RPMI7951 (cell line): ENCODE data around the gene PTGER3. TPM values are rescaled to one million over a fixed set of nuclear protein-coding genes. Genes with fewer than 3 reads are reported as not detected.

ENCODE experiments used
- DNase-seq: peaks from one replicate; pipeline ENCODE4 v3.0.0-alpha.2; 2012; ENCODE audit warnings: low read depth
- total RNA-seq: library from RNA; depleted of rRNA; stranded (reverse); fragments of >200 nt; shearing (Covaris generic); gene quantifications from 2 replicates; pipeline ENCODE4 v1.2.3, GENCODE V29; 2014; rRNA removed

The PTGER3 gene
- total RNA-seq = 0.12 TPM in 1 of 2 replicates, not detected in the other

DNA sequence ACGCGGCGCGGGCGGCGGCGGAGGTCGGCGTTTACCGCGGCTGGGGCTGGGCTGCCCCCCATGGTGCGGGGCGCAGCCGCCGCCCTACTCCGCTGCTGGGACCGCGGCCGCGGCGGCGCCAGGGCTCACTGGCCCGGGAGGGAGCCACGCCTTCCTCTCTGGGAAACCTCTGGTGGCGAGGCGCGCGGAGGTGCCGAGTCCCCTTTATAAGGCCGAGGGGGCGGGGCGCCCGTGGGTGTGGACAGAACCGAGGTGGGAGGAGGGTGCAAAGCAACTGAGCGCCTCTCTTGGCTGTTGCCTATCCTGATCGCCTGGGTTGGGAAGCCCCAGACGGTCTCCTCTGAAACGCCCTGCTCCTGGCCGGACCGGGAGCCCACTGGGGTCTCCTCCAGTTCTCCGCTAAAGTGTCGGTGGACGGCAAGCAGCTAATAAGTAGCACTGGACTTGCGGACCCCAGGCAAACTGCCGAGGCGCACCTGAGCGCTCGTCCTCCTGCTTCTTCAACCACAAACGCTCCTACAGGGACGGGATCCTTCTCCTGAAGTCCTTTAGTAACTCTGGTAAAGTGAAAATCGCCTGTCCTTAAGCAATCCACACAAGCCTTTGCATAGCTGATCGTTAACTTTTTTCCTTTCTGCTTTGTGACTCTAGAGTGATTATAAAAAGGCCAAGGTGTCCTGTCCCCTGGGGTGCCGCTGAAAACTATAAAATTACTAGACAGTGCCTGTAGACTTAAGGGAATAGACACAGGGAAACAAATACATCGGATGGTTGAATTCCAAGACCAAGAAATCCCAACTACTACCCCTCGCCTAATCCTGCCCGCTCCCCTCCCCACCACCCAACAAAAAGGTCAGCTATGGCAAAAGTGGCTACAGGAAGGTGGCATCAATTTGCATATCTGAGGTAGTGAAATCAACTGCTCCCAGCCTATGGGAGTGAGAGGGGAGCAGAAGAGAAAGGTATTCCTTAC lies at the start of gene PTGER3:
TSS of gene PTGER3 (minus strand) at position 182 of the 973 bp plus-strand sequence. CDS start 239 bp downstream, outside the sequence.
- DNase-seq = peak; percentile 15

DNA sequence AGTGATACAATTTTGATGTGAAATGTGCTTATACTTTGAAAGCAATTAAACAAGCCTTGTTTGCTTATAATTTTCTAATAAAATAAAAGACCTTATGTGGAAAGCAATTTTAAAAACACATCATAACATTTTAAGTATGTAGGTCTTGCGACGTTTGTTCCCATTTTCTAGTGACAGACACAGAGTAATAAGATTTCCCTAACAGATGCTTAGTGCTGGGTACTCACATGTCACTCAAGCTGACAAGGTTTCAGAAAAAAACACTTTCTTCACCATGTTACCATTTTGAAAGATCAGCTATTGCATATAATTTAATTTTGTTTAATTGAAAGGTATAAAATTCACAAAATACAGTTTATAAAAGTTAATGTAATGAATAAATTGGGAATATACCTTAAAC lies 47.3 kb upstream of the PTGER3 start:
- DNase-seq = no peak

DNA sequence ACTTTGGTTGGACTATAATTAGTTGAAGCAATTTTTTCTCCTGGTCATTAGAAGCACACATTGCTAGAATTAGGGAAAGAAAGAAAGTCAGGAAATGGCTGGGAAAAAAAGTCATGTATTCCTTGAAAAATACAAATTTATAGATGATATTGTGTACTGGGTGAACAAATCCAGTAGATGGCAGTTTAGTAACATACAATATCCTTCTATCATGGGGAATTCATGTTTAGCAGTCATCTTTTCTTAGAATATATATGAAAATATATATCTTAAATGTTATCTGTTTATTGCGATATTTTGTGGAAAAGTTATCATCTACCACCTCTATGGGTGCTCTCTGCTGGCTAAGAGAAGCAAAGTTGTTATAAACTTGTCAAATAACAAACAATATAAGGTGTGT lies 46.3 kb upstream of the PTGER3 start:
- peak; percentile 15 for DNase-seq

DNA sequence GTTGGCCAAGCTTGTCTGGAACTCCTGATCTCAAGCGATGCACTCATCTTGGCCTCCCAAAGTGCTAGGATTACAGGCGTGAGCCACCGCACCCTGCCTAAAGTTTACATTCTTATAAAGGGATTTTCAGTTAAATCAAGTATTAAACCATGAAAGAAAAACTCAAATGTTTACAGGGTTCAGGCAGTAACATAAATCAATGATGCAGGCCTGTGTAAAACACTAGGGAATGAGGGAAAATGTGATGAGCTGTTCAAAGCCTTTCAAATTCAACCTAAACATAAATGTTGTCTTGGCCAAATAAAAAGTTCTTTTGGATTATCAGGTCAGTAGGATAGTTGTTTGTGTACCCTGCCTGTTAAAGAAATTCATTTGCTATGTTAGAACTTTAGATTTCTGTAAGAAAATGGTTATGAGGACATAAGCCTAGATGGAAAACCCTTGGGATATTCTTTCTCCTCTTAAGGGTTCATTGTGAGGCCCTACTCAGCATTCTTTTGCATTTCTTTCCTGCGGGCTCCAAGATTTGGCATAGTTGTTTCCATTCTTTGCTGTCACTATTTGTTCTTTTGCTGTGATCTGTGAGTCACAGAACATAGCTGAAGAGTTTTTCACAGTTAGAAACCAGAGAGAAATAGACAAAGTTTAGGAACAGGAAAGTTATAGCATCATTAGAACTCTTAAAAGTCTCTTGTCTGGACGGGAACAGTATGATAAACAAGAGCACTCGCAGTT lies 42.1 kb upstream of the PTGER3 start:
- no peak for DNase-seq

DNA sequence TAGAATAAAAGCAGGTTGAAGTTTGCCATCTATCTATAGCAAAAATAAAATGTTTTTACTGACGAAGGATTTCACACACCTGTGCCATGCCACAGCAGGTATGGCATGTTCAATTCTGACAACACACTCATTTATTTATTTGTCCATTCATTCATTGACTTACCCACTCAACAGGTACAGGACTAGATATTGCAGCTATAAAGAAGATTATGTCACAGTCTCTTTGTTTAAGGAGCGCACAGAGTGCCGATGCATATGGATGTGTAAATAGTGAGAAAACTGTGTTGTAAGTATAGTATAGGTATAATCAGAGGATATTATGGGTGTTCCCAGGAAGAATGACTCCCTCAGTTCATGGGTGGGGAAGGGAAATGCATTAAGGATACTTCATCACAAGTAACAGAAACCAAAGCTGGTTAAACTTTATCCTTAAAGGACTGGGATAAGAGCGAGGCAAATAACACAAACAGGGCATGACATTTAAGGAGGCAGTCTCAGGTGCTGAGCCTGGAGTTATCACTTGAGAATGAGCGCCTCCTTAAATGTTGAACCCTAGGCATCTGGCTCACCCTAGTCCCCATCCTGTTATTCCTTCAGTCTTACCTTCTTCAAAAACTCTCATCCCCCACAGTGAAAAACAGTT lies 41.1 kb upstream of the PTGER3 start:
- no peak for DNase-seq

DNA sequence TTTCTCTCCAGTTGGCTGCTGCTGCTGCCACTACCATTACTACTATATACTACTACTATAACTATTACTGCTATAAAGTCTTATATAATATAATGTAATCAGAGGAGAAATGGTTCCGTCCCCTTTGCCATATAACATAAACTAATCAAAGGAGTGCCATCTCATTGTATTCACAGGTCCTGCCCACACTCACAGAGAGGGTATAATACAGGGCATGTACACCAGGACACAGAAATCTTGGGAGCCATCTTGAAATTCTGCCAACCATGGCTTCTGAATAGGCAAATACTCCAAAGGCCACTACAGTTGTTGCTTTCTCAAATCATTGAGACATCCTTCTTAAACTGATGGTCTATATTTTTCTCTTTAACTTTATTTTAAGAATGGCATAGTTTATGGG lies 40.1 kb upstream of the PTGER3 start:
- no peak for DNase-seq

DNA sequence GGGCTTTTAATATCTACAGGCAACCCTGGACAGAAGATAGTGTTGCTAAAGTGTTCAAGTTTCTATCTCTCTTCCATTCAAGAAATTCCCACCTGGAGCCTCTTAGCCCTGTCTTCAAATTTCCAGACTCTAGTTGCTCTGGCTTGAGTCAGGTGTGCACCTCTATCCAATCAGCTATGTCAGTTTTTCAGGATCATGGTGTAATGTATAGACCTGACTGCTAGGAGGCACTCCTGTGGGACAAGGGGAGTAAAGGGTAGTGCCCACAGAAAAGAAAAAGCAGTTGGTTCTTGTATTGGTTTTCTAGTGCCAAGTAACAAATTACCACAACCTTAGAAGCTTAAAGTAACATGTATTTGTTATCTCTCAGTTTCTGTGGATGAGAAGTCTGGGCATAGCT lies 39.4 kb upstream of the PTGER3 start:
- no peak for DNase-seq

DNA sequence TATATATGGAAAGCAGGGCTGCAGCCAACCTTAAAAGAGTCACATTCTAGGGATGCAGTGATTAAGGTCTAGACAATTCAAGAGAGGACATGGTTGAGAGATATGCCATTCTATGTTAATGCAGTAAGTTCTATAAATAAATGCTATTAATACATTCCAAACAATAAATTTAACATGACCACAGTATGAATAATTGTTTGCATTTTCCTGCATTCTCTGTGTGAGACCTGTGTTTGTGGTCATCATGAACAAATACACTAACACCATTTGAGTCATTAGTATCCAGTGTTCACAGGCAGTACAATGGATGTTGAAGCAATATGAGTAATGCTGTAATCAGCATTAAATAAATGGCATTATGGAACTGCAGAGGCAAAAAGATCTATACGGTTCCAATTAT lies 38.7 kb upstream of the PTGER3 start:
- DNase-seq = no peak

DNA sequence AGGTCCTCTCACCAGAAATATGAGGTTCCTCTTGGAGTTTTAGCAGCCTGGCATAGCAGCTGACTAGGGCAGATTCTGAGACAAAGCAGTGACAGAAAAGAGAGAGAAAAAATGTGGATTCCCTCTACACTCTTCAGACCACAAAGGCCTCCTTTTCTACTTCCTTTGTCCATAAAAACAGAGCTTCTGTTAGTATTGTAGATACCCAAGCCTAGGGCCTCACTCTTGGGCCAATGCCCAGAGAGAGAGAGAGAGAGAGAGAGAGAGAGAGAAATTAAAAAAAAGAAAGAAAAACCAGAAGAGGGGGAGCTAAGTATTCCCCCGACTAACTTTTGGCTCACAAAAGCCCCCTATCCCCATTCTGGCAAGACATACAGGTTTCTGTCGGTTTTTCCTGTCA lies 35.7 kb upstream of the PTGER3 start:
- DNase-seq = no peak

DNA sequence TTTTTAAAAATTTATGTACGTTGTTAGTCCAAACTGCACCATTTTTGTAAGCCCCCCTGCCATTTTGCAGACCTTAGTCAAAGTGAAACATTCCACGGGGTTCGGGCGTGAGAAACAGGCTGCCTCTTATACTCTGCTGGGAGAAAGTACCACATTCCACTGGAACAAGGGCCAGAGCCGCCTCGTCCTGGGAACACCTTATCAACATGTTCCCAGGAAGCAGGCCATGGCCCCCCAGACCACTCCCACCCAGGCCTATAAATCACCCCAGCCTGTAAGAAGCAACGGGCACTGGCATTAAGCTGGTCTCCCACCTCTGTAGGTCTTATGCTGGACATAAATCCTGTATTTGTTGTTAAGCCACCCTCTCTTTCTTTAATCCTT lies 34.1 kb upstream of the PTGER3 start:
- DNase-seq = no peak

DNA sequence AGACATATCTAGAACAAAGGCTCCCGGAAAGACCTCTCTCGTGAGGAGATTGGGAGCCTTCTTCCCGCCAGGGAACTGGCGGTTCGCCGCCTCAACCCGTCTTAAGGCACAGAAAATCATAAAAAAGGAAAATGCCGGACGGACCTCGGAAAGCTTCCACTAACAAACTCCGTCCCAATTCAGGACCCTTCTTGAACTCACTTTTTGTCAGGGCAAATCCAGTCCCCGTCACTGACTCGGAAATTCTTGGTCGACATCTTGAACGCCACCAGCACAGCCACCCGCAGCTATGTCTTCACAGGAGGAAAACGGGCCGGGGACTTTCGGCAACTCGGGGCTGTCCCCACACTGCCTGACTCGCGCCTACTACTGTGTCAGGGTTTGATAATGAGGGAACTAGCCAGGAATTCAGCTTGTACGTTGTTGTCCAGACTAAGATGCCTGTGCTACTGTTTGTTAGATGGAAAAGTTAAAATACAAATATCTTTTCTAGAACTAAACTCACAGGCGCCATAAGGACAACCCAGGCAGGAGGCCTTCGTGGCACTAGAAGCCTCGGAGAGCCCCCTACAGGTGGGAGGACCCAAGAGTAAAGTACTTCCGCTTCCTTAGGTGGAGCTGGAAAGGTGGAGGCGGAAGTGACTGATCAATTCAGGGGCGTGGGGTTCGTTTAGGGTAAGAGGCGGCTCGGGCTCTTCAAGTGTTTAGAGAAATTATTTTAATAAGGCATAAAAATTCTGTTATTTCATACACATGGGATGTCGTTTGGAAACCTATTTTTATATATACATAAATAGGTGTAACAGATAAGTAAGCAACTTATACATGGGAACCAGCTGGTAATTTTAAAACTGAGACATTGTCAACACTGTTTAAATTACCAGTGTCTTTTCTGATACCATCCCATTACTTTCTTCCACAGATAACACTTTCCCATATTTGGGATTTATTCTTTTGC lies 33.4 kb upstream of the PTGER3 start, which contains the start of gene ZRANB2:
TSS of gene ZRANB2 (minus strand) at position 297 of the 958 bp plus-strand sequence. CDS start at position 257, 40 bp downstream.
- peak; percentile 95 for DNase-seq

DNA sequence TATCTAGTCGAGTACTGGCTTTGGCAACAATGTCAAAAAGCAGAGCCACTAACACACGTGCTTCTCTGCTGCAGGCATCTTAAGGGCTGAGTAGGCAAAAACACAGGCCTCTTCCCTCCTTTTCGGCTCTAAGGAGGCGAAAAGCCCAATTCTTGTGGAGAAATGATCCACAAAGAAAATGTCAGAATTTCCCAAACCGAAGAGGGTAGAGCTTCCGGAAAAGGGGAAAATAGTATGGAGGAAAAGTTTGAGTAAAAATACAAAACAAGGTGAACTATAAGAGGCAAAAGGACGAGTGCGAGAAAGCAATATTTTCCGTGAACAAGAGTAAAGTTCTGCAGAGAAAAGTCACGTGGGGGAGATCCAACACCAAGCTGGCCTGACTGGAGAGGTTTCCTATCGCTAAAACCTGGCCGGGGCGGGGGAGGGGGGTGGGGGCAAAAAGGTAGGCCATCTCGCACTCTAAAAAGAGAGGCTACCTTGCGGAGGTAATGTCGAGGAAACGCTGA lies 32.7 kb upstream of the PTGER3 start:
- peak; percentile 20 for DNase-seq

DNA sequence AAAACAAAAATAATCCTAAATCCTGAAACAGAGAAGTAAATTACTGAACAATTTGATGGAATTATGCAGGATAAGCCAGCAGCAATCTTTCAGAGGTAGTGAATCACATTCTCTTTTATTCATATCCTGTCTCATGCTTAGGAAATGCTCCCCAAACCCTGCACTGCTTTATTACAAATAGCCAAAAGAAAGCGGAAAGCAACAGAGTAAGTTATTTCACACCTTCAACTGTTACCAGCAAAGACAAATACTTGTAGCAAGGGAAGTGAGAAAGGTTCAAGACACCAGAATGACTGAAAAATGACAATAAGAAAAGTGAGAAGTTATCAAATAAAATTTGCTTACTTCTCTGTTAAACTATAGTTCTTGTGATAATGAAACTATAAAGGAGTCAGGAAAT lies 27.1 kb upstream of the PTGER3 start:
- no peak for DNase-seq

DNA sequence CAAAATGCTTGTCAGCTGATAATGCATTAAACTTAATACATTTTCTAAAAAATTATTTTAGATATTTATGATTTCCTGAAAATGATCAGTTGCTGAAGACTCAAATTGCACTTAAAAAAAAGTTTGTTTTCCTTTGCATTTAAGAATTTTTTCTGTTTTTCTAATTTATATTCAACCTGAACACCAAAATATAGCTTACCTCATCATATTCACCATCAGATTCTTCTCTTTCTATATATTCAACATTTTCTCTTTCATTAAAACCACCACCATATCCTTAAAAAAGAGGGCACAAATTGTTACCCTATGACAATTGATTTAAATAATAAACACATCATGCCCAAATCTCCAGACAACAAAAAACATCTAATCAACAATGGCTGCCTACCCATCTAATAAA lies 24.7 kb upstream of the PTGER3 start:
- no peak for DNase-seq

DNA sequence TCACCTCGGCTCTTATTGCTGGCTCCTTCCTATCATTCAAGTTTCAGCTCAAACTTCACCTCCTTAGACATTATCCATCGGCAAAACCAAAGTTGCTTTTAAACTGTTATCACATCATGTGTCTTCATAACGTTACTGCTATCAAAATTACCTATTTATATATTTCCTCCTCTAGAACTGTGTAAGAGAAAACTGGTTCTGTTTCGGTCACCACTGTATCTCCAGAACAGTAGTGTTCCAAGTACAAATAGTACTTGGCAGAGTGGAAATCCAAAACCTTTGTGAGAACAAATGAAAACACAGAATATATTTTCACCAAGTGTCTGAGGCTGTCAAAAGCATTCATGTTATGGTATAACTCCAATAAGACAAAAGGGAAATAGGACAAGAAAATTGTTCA lies 24.1 kb upstream of the PTGER3 start:
- no peak for DNase-seq

DNA sequence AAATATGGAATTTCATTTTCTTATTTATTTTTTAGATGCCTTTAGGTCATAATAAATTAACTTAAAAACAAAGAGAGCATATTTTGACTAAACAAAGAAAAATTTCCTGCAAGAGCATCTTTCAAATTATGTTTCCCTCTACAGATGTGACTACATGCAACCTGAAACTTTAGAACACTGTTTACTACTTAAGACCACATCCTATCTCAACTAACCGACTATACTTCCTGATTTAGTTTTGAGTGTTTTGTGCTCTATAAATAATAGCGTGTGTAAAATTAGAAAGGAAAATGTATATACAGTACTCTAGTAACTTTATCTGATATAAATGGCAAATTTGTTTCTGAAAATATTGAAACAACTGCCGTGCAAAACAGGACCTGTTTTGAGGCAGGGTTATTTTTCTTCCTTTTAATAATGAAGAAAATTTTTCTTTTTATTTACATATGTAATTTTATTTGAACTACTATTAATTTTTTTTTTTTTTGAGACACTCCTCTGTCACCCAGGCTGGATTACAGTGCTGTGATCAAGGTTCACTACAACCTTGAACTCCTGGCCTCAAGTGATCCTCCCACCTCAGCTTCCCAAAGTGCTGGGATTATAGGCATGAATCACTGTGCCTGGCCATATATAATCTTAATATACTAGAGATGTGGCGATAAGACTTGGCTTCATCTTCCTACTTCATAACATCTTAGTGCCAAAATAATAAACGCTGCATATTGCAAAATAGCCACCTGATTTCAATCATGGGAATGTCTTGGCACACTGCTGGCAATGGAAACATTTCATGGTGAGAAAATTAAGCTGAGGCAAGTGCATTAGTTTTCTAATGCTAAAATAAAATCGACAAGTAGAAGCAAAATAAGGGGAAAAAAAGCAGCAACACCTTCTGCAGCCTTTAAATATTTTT lies 21.0 kb upstream of the PTGER3 start:
- no peak for DNase-seq

DNA sequence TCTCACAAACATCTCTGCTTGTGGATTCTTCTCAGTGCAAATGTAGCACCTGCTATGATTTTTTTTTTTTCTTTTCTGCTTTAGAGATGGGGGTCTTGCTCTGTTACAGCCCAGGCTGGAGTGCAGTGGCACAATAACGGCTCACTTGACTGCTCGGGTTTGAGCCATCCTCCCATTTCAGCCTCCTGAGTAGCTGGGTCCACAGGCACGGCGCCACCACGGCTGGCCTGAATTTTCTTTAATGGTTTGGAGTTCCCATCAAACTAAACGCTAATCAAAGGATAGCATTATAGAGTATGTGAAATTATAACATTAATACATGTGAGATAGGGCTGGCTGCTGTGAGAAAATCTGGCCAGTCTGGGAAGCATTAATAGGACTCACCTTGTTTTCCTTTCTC lies 7.2 kb upstream of the PTGER3 start:
- DNase-seq = no peak

DNA sequence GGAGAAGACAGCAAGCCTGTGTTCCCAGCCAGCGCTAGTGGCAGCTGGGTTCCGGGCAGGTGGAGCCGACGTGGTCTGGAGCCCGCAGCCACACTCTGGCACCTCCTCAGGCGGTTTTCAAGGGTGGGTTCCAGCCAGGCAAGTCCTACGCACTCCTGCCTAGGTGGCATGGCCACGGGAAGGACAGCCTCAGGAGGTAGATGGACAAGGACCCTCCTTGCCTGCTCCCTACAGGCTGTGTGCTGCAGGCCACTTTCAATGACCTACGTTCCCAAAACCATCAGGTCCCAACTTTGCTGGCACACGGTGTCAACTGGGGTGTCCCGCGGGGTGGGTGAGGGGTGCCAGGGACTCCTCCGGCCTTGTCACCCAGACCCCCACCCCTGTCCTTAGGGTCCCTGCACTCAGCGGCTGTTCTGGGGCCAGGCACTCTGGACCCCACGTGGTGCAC lies 6.7 kb upstream of the PTGER3 start:
- DNase-seq = no peak

DNA sequence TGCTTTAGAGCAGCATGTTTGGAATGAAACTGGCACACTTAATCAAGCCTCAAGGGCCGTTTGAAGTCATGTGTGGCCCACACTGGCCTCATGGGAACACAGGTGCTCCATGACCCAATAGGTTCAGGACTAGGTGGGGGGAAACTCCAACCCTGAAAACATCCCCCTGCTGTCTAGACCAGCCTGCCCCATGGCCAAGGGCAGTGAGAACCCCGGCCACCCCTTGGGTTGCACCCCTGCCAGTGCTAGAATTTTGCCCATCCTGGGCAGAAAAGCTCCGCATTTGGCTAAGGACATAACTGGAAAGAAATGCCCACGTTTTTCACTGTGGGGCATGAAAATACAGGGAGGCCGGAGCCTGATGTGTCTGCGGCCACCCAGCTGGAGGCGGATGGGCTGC lies 6.1 kb upstream of the PTGER3 start:
- no peak for DNase-seq

DNA sequence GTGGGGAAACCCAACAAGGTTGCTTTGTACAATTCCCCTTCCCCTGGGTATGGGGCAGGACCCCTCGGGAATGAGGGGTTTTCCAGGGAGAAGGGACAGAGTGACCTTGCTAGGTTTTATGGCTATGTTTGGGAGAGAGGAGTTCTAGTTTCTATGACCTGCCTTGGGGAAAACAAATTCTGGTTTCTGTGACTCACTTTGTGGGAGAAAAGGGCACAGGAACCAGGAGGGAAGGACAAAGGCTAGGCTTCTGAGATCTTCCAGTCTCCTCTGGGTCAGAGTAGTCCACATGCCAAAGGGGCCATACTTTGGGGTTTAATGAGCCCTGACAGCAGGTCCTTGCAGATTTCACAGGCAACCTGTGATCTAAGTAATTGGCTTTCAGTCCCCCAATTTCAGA lies 5.5 kb upstream of the PTGER3 start:
- no peak for DNase-seq
